NCI-H2081 treated with DMSO at 0.1 percent for 48 hours (cell line): ENCODE results near the gene MLXIPL.
"Not testable (repeated sequence)": the region's sequence is repeated elsewhere in the genome, so short reads cannot be mapped to it uniquely, and the experiment has no call there.

Experiments
- DNase-seq: peaks from one replicate; lab custom pipeline; 2025; lab: John Stamatoyannopoulos, UW

The MLXIPL gene

GRCh38 chr7:73581006-73581405, 43.3 kb downstream of the MLXIPL start:
- not testable (repeated sequence) for DNase-seq

- peak; percentile 92 for DNase-seq
Observed at GRCh38 chr7:73578342-73579128, 45.8 kb downstream of the MLXIPL start, which contains the start of gene TBL2. TSS of gene TBL2 (minus strand) at chr7:73578579. CDS start at chr7:73578549, 30 bp downstream.

GRCh38 chr7:73577627-73578341, 46.5 kb downstream of the MLXIPL start:
- DNase-seq, result no peak

- no peak for DNase-seq
Observed at GRCh38 chr7:73573791-73574190, 50.5 kb downstream of the MLXIPL start.

GRCh38 chr7:73573276-73573675, 51.0 kb downstream of the MLXIPL start:
- no peak for DNase-seq

- DNase-seq, result no peak
Observed at GRCh38 chr7:73572767-73573186, 51.5 kb downstream of the MLXIPL start.

- DNase-seq, result no peak
Observed at GRCh38 chr7:73570977-73571376, 53.3 kb downstream of the MLXIPL start.

- no peak for DNase-seq
Observed at GRCh38 chr7:73570521-73570920, 53.8 kb downstream of the MLXIPL start.

- no peak for DNase-seq
Observed at GRCh38 chr7:73569042-73569608, 55.2 kb downstream of the MLXIPL start.

- DNase-seq, result no peak
Observed at GRCh38 chr7:73567846-73568685, 56.3 kb downstream of the MLXIPL start.

GRCh38 chr7:73567140-73567539, 57.2 kb downstream of the MLXIPL start:
- no peak for DNase-seq

GRCh38 chr7:73566431-73566830, 57.9 kb downstream of the MLXIPL start:
- DNase-seq, result not testable (repeated sequence)

GRCh38 chr7:73565675-73566340, 58.5 kb downstream of the MLXIPL start:
- no peak for DNase-seq

- DNase-seq, result no peak
Observed at GRCh38 chr7:73560109-73560835, 64.0 kb downstream of the MLXIPL start.

GRCh38 chr7:73557397-73558257, 66.7 kb downstream of the MLXIPL start, which contains the start of gene BCL7B:
TSS of gene BCL7B (minus strand) at chr7:73557690. CDS start at chr7:73557578, 112 bp downstream.
- no peak for DNase-seq

- DNase-seq, result peak; percentile 73
Observed at GRCh38 chr7:73557108-73557396, 67.3 kb downstream of the MLXIPL start.

- no peak for DNase-seq
Observed at GRCh38 chr7:73556208-73557107, 67.9 kb downstream of the MLXIPL start.

- DNase-seq, result no peak
Observed at GRCh38 chr7:73555411-73555982, 68.8 kb downstream of the MLXIPL start.
